HG02798 (cell line): ENCODE data around the gene ADGRD1.

Experiments used
- ATAC-seq: cut with Tn5 transposase; IDR thresholded peaks from one replicate; pipeline ENCODE4 v1.9.1; 2021; ENCODE audit warnings: mild to moderate bottlenecking; ENCODE audit not compliant: unreplicated experiment, poor library complexity

Gene ADGRD1

DNA sequence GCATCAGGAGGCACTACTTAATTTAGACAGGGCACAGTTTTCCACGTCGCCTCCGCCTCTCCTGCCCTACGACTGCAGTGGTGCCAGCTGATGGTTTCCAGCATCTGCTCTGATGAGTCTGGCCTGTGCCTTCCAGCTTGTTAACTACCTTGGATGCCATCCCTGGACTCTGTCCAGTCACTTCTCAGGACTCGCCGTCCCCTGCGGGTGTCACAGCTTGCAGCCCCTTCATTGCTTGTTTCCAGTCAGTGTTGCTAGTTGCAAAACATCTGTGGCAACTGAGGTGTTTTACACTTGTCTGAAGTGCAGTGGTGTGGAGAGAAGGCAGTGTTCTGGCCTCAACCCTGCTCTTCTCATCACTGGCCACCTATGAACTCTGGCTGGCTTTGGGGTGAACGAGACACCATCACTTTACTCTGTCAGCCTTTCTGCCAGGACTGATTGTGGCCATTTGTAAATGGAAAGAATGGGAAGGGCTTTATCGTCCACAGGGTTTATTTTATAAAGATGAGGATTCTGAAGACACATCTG lies 8.3 kb downstream of the ADGRD1 start:
- no peak for ATAC-seq

DNA sequence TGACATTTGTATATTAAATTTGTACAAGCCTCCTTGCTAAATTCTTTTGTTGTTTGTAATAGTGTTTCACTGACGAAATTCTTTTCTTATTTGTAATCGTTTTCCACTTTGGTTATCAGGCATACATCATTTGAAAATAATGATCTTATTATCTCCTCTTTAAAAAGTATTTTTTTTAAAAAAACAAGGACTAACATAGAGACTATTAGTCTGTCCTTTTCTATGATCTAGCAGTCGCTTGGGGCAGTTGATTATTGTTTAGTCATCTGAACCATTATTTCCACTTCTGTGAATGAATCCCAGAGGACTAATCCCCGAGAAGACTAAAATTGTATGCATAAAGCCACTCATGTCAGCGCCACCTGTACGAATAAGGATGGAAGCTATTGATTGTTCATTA lies 11.5 kb downstream of the ADGRD1 start:
- no peak for ATAC-seq

DNA sequence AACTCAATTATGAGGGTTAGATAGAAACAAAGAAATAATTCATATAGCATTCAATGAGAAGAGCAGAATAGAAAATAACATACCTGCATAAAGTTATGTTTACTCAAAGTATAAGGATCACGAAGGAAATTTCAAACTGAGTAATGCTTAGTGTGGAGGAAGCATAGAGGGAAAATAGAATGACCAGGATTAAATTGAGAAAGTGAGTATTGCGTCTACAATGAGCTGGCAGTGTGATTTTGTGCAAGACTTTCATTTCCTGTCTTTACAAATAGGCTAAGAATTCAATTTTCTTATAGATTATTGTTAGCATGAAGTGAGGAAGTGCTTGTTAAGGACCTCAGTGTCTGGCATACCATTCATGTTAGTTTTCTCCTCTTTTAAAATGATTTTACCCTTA lies 12.0 kb downstream of the ADGRD1 start:
- ATAC-seq, result no peak

DNA sequence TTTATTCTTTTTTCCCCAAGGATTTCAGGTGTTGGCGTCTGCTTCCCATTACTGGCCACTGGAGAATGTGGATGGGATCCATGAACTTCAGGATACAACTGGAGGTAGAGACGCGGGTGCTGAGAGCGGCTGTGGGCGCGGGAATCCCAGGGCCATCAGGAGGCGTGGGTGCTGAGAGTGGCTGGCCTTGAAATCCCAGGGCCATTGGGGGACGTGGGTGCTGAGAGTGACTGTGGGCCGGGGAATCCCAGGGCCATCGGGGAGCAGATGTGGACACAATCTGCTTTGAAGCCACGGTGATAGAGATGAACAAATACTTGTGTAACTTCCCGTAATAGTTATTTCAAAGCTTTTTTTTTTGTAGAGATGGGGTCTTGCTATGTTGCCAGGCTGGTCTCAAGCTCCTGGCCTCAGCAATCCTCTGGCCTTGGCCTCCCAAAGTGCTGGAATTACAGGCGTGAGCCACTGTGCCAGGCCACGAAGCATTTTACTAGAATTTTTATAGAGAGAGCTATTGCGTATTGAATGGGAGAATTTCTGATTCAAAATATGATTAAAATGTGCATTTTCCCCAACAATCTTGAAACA lies 12.8 kb downstream of the ADGRD1 start:
- ATAC-seq, result no peak

DNA sequence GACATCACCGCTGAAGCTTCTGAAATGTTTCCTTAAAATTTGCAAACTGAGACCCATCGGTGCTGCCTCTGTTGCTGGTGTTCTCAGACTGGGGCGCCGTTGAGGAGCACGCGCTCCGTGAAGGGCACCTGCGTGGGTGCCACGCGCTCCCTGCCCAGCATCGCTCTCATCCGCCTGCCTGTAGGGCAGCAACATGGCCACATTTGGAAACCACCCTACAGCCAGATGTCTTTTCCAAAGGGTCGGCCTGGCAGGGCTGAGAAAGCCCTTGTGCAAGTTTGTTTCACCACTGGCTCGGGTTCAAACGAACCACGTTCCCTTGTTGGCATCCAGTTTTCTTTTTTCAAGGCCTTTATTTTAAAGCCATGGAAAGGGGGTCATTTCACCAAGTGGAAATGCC lies 13.9 kb downstream of the ADGRD1 start:
- no peak for ATAC-seq

DNA sequence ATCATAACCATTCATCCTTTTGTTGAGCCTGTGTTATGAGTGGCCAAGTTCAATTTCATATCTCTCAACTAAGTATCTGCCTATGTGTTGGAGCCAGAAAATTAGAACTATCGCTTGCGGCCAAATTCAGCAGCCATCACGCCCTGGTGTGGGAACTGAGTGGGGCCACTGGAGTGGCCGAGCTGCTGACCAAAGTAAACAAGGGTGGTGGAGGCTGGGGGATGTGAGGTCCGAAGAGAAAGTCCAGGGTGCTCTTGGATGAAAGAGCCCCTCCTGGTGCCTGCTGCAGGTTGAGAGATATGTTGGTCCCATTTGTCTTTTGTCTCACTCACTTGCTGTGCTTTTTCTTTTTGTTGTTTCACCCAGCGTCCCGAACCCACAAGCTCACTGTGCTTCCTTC lies 14.9 kb downstream of the ADGRD1 start:
- ATAC-seq, result no peak

DNA sequence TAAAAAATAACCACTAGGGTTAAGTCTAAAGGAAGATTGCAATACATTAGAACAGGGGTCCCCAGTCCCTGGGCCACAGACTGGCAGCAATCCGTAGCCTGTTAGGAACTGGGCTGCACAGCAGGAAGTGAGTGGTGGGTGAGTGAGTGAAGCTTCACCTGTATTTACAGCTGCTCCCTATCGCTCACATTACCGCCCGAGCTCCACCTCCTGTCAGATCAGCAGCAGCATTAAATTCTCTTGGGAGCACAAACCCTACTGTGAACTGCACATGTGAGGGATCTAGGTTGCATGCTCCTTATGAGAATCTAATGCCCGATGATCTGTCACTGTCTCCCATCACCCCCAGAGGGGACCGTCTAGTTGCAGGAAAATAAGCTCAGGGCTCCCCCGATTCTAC lies 15.5 kb downstream of the ADGRD1 start:
- no peak for ATAC-seq

DNA sequence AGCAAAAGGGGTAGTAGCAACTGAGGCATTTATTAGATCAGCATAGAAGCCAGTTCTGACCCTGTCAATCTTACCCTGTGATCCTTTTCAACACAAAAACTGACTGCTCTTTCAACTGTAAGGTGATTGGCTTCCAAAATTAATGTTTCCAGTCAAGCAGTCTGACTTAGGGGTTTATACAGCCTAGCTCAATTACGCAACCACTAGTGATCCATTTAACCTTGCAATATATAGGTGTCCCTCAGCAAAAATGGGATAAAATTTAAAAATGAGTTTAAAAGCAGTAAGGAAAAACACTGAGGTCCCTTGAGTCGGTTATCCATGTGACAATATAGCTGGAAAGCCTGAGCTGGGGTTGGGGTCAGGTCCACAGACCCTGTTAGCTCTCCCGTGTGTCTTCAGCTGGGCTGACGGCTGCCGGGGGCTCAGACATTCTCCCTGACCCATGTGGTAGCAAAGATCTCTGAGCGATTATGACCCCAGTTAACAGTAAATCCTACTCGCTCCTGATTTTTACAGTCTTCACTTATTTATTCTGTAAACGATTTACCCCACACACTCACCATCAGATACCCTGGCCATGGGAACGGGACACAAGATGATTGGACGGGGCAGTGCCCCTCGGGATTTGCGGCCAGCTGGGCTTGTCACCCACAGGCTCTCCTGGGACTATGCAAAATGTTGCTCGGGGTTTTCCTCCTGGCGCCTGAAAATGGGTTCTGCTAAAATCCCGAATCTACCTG lies 16.6 kb downstream of the ADGRD1 start:
- peak; percentile 70 for ATAC-seq

DNA sequence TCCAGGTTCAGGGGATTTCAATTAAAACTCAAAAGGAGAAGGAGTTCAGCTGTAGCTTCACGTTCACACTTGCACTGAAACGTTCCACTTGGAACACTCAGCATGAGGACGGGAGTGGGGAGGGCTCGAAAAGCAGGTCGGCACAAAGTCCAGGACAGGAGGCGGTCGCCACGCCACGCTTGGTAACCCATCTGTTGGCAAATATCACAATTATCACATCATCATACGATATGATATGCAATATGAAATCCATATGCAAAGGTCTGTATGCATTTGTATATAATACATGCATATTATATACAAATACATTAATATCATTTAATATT lies 17.2 kb downstream of the ADGRD1 start:
- peak; percentile 26 for ATAC-seq

DNA sequence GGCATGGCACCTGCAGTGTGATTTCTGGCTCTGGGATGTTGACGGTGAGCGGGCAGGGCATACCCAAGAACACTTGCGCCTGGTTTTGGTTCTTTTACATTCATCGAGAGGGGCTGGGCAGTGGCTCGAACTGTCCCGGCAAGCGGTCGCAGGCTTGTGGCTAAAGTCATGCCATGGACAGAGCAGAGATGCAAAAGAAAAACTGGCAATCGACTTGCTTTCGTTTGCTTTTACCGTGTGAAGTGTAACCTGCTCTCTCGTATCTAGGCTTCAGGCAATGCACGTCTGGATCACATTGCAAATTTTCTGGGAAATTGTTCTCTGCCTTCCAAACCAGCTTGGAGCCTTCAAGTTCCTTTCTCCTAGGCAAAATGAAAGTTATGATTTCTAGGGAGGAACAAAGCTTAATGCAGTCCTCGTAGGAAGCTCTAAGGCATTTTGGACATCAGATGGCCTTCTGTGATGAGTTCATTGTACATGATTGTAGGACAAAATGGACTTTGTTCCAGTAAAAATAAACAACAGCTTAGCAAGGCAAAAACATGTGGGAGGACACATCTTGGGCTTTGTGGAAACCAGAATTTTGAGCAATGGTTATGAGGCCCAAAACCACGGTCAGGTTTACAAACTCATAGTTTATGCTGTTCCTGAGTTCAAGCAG lies 18.3 kb downstream of the ADGRD1 start:
- no peak for ATAC-seq

DNA sequence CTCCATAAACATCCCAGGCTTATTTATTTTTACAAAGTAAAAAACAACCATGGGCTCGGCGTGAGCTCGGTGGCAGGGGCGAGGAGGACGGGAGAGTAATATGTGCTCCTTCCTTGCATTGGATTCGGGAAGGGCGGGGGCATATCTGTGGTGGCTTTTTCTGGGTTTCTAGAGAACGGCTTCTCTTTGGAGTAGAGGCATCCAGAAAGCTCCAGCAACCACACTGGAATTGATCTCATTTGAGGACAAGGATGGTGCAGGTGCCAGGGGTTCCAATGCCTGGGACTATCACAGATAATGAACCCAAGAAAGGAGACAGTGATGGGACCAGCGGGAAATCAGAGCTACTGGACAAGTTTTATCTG lies 18.9 kb downstream of the ADGRD1 start:
- no peak for ATAC-seq

DNA sequence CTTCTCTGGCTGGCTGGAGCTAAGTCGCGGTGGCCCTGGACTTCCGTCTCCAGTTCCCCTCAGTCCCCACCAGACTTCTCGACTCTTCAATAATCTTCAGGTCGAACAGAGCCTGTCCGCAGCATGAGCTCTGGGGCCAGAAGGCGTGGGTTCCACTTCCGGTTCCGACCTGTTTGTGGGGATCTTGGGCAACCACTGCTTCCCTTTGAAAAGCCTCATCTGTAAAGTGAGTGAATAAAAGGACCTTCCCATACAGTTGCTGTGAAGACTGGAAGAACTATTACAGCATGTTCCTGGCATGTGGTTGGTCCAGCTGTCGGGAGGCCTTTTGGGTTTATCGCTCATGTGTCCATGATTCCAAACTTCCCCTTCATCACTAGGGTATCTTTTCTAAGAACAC lies 19.4 kb downstream of the ADGRD1 start:
- no peak for ATAC-seq

DNA sequence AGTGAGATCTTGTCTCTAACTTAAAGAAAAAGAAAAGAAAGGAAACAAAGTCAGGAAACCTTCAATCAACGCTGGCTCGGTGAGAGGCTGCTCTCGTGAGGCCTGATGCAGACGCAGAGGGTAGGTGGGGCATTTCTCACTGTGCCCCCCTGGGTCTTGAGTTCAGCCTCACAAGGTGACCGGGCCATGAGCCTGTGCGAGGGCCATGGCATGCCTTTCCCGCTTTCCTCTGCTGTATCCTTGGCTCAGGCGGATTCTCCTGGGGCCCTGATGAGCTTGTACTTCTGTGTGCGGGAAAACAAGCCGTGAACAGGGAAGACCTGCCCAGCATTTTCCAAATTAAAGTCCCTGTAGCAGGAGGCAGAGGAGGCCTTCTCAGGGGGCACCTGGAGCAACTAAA lies 20.2 kb downstream of the ADGRD1 start:
- ATAC-seq, result no peak

DNA sequence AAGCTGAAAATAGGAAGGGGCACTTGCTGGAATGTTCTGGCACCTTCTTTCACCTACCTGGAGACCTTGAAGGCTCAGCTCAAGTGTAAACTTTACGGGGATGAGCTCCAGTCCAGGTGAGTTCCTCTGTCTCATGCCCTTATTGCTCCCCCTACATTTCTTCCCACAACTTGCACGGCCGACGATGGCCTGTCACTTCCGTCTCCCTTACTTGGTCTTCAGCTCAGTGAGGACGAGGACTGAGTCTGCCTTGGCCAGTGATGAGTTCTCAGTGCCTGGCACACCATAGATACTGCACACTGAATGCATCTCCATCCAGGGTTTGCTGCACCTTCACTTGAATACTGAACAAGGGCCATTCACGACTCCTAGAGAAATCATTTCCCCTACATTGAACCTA lies 21.4 kb downstream of the ADGRD1 start:
- no peak for ATAC-seq

DNA sequence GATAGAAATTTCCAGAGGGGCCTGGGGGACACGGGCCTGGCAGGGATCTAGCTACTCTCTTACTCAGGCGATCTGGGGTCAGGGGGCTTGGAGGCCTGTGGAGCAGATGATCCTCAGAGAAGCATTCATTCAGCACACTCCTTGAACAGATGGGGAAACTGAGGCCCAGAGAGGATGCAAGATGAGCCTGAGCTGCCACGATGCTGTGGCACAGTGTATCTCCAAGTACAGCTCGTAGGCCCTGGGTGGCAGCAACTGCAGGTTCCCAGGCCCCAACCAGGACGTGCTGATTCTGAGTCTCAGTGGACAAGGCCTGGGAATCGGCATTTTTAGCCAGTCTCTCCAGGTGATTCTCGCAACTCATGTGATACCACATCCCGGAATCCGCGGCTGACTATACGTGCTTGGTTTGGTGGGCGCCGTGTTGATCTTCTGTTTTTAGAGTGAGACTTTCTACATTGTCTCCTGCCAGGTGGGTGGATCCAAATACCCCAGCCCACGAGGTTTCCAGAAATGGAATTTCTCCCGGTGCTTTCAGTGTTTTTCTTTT lies 22.5 kb downstream of the ADGRD1 start:
- no peak for ATAC-seq

DNA sequence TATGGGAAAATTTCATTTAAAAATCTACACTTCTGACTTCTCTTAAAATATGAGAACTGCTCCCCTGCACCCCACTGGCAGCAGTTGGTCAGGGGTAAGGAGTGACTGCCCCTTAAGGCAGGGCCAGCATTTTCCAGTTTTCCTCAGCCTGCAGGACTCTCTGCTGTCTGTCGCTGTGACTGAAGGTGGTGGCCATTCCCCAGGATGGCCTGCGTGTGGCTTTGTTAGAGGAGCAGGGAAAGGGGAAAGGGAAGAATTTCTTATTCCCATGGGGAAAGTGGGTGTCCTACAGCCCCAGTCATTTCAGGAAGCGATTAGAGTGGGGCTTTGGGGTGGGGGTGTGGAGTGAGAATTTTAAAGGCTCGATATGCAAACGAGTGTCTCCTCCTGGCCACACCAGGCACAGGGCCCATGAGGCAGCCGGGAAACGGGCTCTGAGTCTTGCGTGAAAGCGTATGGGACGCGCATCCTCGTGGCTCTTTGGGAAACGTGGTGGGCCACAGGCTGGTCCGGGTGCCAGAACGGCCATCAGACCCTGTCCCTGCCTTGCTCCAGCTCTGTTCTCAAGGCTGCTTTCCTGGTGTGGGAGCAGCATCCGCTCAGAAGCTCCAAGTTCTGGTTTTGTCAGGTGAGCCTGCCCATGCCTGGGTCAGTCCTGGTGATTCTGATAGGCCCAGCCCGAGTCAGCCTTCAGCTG lies 23.5 kb downstream of the ADGRD1 start:
- no peak for ATAC-seq

DNA sequence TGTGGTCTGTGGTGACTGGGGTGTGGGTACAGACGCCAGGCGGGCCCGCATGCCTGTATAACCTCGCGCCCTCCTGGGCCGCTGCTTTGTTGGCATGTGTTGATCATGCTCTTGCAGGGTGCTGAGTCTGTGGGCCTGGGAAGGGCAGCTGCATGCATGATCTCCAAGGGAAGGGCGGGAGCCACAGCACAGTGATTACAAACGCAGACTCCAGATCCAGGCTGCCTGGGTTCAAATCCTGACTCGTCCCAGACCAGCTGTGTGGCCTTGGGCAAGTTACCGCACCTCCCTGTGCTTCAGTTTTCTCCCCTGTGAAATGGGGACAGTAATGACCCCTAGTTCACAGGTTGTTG lies 24.0 kb downstream of the ADGRD1 start:
- no peak for ATAC-seq

DNA sequence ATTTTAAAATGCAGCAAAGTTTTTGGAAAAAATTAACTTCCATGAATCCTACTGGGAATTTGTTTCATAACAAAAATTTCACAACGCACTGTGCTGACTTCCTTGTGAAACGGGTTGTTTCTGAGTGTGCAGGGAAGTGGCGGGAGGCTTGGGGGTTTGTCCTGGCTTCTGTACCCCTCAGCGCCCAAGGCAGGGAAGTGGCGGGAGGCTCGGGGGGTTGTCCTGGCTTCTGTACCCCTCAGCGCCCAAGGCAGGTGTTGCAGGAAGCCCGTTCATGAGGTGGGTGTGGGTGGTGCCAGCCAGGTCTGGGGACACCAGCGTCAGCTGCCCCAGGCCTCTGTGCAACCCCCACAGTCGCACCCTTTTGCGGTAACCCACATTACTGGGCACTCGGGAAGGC lies 25.1 kb downstream of the ADGRD1 start:
- ATAC-seq, result no peak

DNA sequence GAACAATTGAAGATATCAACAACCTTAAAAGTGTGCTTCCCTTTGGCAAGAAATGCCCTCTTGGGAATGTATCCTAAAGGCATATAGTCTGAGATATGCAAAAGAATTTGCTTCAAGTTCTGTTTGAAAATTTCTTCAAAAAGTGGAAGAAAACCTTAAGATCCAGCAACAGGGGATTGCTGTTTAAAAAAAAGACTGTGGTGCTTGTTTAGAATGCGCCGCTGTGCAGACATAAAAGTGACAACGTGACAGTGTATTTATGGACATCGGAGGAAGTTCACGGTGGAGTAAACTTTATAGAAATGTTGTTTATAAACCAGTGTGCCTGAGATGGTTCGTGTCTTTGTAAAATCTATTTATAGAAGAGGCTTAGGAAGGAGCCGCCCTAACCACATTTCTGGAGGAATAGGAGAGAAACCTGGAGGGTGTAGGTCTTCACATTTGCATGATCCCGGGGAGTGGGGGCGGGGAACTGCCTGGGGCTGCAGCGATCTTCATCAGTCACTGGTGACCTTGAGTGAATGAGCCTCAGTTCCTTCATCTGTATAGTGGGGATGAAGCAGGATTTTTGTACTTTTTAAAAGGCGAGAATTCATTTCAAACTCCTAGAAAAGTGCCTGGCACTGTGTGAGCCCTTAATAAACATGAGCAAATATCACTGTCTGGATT lies 27.5 kb downstream of the ADGRD1 start:
- ATAC-seq, result no peak

DNA sequence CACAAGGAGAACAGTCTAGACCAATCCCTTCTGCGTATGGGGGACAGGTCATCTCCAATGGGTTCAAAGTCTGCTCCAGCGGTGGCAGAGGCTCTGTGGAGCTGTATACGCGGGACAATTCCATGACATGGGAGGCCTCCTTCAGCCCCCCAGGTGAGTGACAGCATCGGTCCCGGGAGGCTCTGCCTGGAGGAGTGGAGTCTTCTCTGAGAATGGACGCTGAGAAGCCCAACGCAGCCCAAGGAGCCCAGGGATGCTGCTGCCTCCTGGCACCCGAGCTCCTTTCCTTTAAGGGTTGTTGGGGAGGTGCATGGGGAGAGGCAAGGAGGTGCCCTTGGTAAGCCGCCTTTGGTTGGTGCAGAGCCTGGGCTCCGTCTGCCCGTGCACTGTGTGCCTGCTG lies 28.2 kb downstream of the ADGRD1 start:
- no peak for ATAC-seq
